SK-N-DZ (cell line): ENCODE results near the gene LNX1.
A peak's percentile ranks its signal among the peaks of the same experiment; 100 is the strongest.

ENCODE experiments used
- DNase-seq: peaks from one replicate; pipeline ENCODE4 v3.0.0-alpha.2; 2015; ENCODE audit warnings: low spot score

LNX1 gene

GRCh38 chr4:53572600-53572994 is 18.7 kb downstream of the LNX1 start:
- DNase-seq = no peak

GRCh38 chr4:53571936-53572599 is 19.2 kb downstream of the LNX1 start:
- DNase-seq = no peak

GRCh38 chr4:53563824-53564223 is 27.5 kb downstream of the LNX1 start:
- DNase-seq = no peak

- DNase-seq = no peak
Measured at GRCh38 chr4:53562409-53562808, 28.9 kb downstream of the LNX1 start.

GRCh38 chr4:53559021-53559620 is 32.2 kb downstream of the LNX1 start:
- no peak for DNase-seq

- peak; percentile 10 for DNase-seq
Measured at GRCh38 chr4:53558065-53558801, 33.1 kb downstream of the LNX1 start.

- no peak for DNase-seq
Measured at GRCh38 chr4:53557669-53558064, 33.6 kb downstream of the LNX1 start.

GRCh38 chr4:53556651-53557050 is 34.6 kb downstream of the LNX1 start:
- DNase-seq = no peak

GRCh38 chr4:53553486-53554210 is 37.6 kb downstream of the LNX1 start:
- DNase-seq = no peak

- DNase-seq = no peak
Measured at GRCh38 chr4:53552711-53553110, 38.6 kb downstream of the LNX1 start.

GRCh38 chr4:53551958-53552357 is 39.3 kb downstream of the LNX1 start:
- no peak for DNase-seq

- DNase-seq = no peak
Measured at GRCh38 chr4:53551281-53551864, 39.9 kb downstream of the LNX1 start.

GRCh38 chr4:53548662-53549061 is 42.6 kb downstream of the LNX1 start:
- DNase-seq = no peak

GRCh38 chr4:53547983-53548382 is 43.3 kb downstream of the LNX1 start:
- DNase-seq = no peak

- DNase-seq = no peak
Measured at GRCh38 chr4:53545942-53546581, 45.2 kb downstream of the LNX1 start.

GRCh38 chr4:53545273-53545672 is 46.0 kb downstream of the LNX1 start:
- no peak for DNase-seq

GRCh38 chr4:53543561-53543960 is 47.7 kb downstream of the LNX1 start:
- no peak for DNase-seq

- DNase-seq = no peak
Measured at GRCh38 chr4:53541577-53542206, 49.6 kb downstream of the LNX1 start.

GRCh38 chr4:53538756-53539155 is 52.5 kb downstream of the LNX1 start:
- peak; percentile 4 for DNase-seq

GRCh38 chr4:53537606-53538005 is 53.7 kb downstream of the LNX1 start:
- DNase-seq = no peak

- no peak for DNase-seq
Measured at GRCh38 chr4:53536328-53536727, 55.0 kb downstream of the LNX1 start.
